GM19238 (cell line): ENCODE data around the gene DNAJB4.

Source experiments
- DNase-seq: peaks from one replicate; pipeline ENCODE4 v3.0.0; 2011; ENCODE audit warnings: low spot score; ENCODE audit not compliant: insufficient read length

Gene DNAJB4

GRCh38 chr1:78036450-78036849, 31.7 kb downstream of the DNAJB4 start:
- DNase-seq: no peak

- DNase-seq: no peak
These were observed 33.3 kb downstream of the DNAJB4 start for GRCh38 chr1:78038071-78038470.

DNA sequence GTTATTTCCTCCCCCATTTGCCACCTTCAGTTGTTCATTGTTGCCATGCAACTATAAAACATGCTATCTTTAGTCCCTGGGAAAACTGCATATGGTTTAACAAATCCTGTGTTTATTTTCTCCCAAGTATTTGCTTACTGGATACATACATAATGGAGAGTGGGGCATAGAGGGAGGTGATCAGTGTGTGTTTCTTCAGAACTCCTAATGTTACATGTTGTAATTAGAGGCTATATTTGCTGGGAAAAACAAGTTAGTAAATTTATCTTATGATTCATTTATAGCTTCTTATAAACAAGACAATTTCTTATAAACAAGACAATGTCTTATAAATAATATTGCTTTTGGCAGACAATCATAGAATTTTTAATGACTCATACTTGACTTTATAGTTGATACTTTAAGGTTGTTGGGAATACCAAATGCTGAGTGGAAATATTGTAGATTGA, 33.8 kb downstream of the DNAJB4 start:
- DNase-seq: no peak

- DNase-seq: no peak
These were observed 35.8 kb downstream of the DNAJB4 start for GRCh38 chr1:78040484-78041089.

DNA sequence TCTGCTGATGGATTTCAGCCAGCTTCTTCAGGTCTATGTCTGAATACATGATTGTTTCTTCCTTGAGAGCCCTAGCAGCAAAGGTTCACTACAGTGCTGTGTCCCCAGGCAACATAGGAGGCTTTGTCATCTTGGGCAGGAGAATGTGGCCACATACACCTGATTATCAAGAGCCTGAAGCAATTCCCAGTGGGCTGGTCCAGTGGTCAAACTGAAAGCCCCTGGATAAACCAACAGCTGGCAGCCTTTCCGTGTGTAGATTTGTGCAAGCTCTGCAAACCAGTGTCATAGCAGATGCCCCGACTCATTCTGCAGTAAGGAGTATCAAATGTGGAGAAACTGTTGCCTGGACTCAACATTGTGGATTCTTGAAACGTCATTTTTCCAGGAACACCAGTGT, 38.7 kb downstream of the DNAJB4 start:
- no peak for DNase-seq

GRCh38 chr1:78044796-78045562, 40.2 kb downstream of the DNAJB4 start:
- DNase-seq: no peak

- no peak for DNase-seq
These were observed 40.8 kb downstream of the DNAJB4 start for GRCh38 chr1:78045563-78045925.

- peak; percentile 5 for DNase-seq
These were observed 41.4 kb downstream of the DNAJB4 start, which contains the start of gene GIPC2 for GRCh38 chr1:78045926-78046778. Gene GIPC2, plus strand, starts transcription at chr1:78045966. Its CDS starts 129 bp downstream, at chr1:78046095.

GRCh38 chr1:78047106-78047505, 42.4 kb downstream of the DNAJB4 start:
- DNase-seq: no peak

- no peak for DNase-seq
These were observed 42.9 kb downstream of the DNAJB4 start for GRCh38 chr1:78047631-78048030.

GRCh38 chr1:78048446-78048845, 43.7 kb downstream of the DNAJB4 start:
- DNase-seq: no peak

GRCh38 chr1:78049396-78049795, 44.7 kb downstream of the DNAJB4 start:
- DNase-seq: no peak

- no peak for DNase-seq
These were observed 46.3 kb downstream of the DNAJB4 start for GRCh38 chr1:78051005-78051404.

GRCh38 chr1:78052685-78053405, 48.1 kb downstream of the DNAJB4 start:
- DNase-seq: no peak

DNA sequence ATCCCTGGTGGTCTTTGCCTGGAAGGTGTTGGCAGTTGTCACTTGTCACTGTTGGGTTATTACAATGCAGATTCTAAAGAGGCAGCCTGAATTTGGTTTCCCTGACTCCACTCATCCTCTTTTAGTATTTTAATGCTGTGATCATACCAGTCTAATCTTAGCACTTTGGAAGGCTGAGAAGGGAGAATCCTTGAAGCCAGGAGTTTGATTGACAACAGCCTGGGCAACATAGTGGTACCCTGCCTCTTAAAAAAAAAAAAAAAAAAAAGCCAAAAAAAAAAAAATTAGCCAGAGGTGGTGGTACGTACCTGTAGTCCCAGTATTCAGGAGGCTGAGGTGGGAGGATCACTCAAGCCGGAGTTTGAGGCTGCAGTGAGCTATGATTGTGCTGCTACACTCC, 48.8 kb downstream of the DNAJB4 start:
- DNase-seq: no peak

- DNase-seq: no peak
These were observed 49.8 kb downstream of the DNAJB4 start for GRCh38 chr1:78054559-78054958.

DNA sequence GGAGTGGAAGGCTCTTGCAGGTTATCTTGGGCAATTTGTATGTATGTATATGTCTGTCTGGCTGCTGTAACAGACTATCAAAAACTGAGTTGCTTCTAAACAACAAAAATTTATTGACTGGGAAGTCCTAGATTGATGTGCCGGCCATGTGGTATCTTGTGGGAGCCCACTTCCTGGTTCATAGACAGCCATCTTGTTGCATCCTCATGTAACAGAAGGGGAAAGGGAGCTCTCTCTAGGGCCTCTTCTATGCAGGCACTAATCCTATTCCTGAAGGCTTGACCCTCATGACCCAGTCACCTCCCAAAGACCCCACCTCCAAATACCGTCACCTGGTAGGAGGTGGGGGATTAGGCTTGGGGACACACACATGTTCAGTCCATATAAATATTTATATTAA, 50.2 kb downstream of the DNAJB4 start:
- DNase-seq: no peak

DNA sequence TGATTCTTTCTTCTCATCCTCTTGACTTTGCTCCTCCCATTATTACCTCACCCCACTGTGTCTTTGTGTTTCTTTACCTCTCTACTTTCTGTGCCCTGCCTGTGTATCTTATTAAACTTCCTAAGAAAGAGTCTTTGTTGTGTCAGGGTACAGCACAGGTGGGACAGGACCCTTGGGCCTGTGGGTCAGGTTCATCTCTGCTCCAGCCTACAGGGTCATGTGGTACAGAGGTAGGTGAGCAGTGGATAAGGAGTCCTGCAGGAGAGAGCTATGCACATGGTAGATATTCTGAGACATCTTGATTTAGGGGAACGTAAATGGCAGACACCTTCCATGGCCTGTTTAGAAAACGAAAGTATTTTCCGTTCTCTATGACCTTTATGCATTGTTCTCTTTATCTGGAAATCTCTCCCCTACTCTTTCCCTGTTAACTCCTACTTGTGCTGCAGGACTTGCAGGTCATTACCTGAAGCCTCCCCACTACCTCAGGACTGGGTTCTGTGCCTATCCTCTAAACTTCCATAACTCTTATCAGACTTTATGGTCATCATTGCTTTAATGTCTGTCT, 50.9 kb downstream of the DNAJB4 start:
- no peak for DNase-seq

DNA sequence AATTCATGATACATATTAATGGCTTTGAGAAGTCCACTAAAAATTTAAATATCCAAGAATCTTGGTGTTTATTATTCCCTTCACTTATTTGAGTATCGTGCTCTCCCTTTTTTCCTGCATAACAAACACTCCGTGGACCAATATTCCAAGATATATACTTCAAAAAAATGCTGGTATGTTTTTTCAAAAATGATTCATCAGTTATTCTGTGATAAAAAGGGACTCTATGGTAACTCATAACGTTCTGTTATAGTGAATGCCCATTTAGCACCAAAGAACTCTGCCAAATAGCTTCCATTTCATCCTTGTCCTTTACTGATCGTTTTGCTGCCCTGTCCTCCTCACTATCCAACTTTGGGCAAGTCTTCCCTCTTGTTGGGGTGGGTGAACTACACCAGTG, 53.9 kb downstream of the DNAJB4 start:
- DNase-seq: no peak

DNA sequence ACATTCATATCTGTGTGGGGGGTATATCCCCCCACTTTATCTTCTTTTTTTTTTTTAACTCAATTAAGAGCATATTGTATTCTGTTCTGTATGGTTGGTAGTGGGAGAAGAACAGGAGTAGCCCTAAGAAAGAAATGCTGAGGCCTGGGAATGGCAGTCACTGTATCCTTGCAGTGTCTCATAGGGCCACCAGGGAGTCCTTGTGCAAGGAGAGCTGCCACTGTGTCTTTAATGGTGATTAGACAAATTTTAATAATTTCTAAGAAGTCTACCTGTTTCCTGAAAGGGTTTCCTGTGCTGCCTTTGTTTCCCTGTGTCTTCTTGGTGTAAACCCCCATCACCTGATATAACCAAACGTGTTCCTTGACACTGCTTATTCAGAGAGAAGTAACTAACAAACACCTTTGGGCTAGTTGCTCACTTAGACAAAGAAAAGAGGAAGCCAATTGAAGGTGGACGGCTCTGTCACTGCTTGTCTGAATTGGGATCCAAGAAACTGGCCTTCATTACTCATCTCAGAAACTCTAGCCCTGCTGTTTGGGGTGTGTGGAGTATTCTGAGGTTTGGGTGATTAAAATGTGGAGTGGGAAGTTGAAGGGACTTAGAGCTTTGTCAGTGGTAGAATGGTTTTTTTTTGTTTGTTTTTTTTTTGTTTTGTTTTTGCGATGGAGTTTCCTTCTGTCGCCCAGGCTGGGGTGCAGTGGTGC, 56.3 kb downstream of the DNAJB4 start:
- DNase-seq: no peak
